GM21786 (cell line): ENCODE measurements around the gene BST1.

Experiments used
- ATAC-seq: cut with Tn5 transposase; IDR thresholded peaks from one replicate; pipeline ENCODE4 v1.9.1; 2021; ENCODE audit not compliant: unreplicated experiment

The BST1 gene

GRCh38 chr4:15776871-15777648 lies 74.2 kb downstream of the BST1 start:
- ATAC-seq: no peak

DNA sequence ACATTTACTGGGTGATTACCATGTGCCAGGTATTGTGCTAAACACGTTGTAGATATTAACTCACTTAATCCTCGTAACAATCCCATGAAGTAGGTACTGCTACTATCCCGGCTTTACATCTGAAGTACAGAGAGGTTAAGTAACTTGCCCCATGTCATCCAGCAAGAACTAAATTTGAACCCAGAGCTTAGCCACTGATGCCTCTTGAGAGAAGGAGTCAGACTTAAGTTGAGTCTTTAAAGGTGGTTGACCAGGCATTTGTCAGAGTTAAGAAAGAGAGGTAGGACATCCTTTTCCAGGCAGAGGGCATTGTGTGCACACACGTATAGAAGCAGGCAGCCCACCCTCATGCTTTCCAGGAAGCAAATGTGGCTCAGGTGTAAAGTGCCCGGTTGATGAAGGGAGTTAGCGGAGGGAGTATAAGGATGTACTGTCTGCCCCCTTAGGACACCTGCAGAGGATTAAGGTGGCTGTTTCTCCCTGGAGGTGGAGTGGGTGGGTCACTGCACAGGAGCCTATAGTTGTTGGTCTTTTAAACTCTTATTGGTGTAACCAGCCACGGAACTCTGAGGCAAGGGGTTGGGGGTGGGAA lies 74.9 kb downstream of the BST1 start:
- no peak for ATAC-seq

DNA sequence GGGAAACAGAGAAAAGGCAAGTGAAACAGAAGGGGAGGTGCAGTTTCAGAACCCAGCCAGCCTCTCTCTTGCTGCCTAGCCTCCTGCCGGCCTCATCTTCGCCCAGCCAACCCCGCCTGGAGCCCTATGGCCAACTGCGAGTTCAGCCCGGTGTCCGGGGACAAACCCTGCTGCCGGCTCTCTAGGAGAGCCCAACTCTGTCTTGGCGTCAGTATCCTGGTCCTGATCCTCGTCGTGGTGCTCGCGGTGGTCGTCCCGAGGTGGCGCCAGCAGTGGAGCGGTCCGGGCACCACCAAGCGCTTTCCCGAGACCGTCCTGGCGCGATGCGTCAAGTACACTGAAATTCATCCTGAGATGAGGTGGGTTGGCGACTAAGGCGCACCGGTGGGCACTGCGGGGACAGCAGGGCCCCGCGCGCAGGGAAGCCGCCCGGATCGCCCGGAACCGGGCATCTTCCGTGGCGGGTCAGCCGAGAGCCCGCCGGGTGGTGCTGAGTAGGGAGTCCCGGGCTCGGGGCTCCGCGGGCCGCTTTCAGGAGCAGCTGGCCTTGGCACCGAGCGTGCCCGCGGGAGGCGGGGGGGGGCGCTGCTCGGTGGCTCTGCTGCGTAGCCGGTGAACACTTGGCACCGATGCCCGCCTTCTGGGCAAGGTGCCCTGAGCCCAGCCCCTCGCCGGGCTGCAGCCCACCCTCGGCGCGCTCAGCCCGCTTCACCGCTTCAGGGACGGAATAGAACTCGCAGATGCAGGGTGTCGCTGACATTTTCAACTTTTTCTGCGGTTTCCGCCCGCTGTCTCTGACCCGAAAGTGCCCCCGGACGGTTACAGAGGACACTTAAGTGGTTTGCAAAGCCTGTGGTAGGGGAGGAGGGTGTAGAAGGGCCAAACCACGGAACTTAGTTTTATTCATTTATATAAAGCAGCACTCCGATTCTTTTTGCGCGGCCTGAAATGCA lies 75.7 kb downstream of the BST1 start, which contains the start of gene CD38:
TSS of gene CD38 (plus strand) at position 40 of the 953 bp plus-strand sequence. CDS start at position 127, 87 bp downstream.
- peak; percentile 66 for ATAC-seq

GRCh38 chr4:15779306-15779705 lies 76.4 kb downstream of the BST1 start:
- no peak for ATAC-seq

DNA sequence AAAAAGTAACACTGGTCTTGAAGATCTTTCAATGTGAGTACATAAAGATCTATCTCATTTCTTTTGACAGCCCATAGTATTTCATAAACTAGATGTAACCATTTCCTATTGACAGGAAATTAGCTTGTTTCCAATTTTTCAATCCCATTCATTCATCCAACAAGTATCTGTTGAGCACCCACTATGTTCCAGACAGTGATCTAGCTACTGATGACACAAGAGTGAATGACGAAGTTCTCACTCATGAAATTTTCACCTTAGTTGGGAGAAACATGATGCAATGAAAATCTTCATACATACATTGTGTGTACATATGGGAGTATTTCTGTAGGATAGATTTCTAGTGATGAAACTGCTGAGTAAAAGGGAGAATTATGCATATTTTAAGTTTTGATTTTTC lies 76.9 kb downstream of the BST1 start:
- ATAC-seq: no peak

- ATAC-seq: peak; percentile 21
These were observed 78.7 kb downstream of the BST1 start for GRCh38 chr4:15781427-15782095.
